Measurements from ENCODE around the gene LURAP1L. TPM values are rescaled to one million over a fixed set of nuclear protein-coding genes. Genes with fewer than 3 reads are reported as not detected.

The LURAP1L gene
- total RNA-seq, 1 experiment from 2014 or later: 0.13 TPM

DNA sequence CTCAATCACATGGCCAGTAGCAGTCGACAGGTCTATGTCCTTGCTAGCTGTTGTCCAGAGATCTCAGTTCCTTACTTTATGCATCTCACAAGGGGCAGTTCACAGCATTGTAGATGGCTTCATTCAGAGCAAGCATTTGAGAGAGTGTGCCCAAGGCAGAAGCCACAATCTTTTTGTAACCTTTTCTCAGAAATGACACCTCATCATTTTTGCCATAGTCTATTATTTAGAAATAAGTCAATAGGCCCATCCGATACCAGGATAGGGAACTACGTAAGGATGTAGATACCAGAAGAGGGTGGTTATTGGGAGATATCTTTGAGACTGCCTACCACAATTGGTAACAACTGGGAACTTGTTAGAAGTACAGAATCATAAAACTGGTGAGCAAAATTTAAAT lies 37.1 kb downstream of the LURAP1L start:
- no peaks in the 10 kb centered on the region for H3K79me2 ChIP-seq (ENCODE audit: insufficient read depth, low read length)
- no peak overlapping the region for H2BK15ac ChIP-seq (ENCODE audit: low read depth, low read length)
- no peak overlapping the region for H4K91ac ChIP-seq (ENCODE audit: insufficient read length, low read depth, low read length)
- WGBS (ENCODE audit: extremely low coverage, insufficient read length, low lambda C conversion rate): no CpG with 5 or more reads among the region's 3 CpGs
- no peaks in the 10 kb centered on the region for H3K9me3 ChIP-seq (ENCODE audit: control insufficient read depth, low read depth, low read length)
- no peak overlapping the region for H2BK12ac ChIP-seq (ENCODE audit: insufficient read length, low read depth, low read length)
- no peaks in the 10 kb centered on the region for H3K23me2 ChIP-seq (ENCODE audit: insufficient read length, low read depth, low read length, poor library complexity, severe bottlenecking)
- no peak overlapping the region for H2AK5ac ChIP-seq (ENCODE audit: insufficient read length, low read length)
- no peaks in the 10 kb centered on the region for H3K9me3 Mint-ChIP-seq
- H2BK20ac ChIP-seq (ENCODE audit: low read depth, low read length, poor library complexity, severe bottlenecking): no peak overlapping the region
- H2BK5ac ChIP-seq (ENCODE audit: insufficient read length, low read length): no peak overlapping the region
- TF ChIP-seq, protein P1, sequence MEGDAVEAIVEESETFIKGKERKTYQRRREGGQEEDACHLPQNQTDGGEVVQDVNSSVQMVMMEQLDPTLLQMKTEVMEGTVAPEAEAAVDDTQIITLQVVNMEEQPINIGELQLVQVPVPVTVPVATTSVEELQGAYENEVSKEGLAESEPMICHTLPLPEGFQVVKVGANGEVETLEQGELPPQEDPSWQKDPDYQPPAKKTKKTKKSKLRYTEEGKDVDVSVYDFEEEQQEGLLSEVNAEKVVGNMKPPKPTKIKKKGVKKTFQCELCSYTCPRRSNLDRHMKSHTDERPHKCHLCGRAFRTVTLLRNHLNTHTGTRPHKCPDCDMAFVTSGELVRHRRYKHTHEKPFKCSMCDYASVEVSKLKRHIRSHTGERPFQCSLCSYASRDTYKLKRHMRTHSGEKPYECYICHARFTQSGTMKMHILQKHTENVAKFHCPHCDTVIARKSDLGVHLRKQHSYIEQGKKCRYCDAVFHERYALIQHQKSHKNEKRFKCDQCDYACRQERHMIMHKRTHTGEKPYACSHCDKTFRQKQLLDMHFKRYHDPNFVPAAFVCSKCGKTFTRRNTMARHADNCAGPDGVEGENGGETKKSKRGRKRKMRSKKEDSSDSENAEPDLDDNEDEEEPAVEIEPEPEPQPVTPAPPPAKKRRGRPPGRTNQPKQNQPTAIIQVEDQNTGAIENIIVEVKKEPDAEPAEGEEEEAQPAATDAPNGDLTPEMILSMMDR (conservative IDR thresholded peaks at IDR 0.05): no peak
- no peak overlapping the region for H3K18ac ChIP-seq (ENCODE audit: insufficient read length, low read depth, low read length)
- no peak overlapping the region for H3T11ph ChIP-seq (ENCODE audit: low read length)
- no peak overlapping the region for H4K5ac ChIP-seq (ENCODE audit: insufficient read length, low read depth, low read length)
- H4K8ac ChIP-seq (replicated peaks; ENCODE audit: insufficient read length, low read depth, low read length): no peak overlapping the region
- H3K27me3 ChIP-seq (ENCODE audit: insufficient read depth, low read length): no peaks in the 10 kb centered on the region
- no peaks in the 10 kb centered on the region for H3K4me1 ChIP-seq (ENCODE audit: insufficient read depth, low read length)
- H3K4ac ChIP-seq (ENCODE audit: low read depth, low read length): no peak overlapping the region
- H3K14ac ChIP-seq (ENCODE audit: insufficient read depth, low read length): no peak overlapping the region
- no peak overlapping the region for H2AFZ ChIP-seq (ENCODE audit: low read length)
- H3K56ac ChIP-seq (ENCODE audit: insufficient read length, low read depth, low read length): no peak overlapping the region
- H3K4me1 Mint-ChIP-seq: peaks cover 0 to 3% of the 10 kb centered on the region in 2 experiments; a peak in 2 of 4 replicates
- H3K27ac ChIP-seq (ENCODE audit: insufficient read length, low read depth, low read length): no peak overlapping the region
- no peaks in the 10 kb centered on the region for H3K36me3 Mint-ChIP-seq (ENCODE audit: insufficient read depth in 1 of 3, low read depth in 3 of 3)
- no peak overlapping the region for H3K9ac ChIP-seq (ENCODE audit: extremely low read depth, insufficient read length, low read length)
- no peak overlapping the region for H3K4me3 Mint-ChIP-seq
- no peaks in the 10 kb centered on the region for H3K27me3 Mint-ChIP-seq (ENCODE audit: low read depth)
- H4K20me1 ChIP-seq (ENCODE audit: control insufficient read depth, insufficient read depth, insufficient read length): no peaks in the 10 kb centered on the region
- H3K79me1 ChIP-seq (ENCODE audit: insufficient read depth, low read depth, low read length, poor library complexity, severe bottlenecking): no peaks in the 10 kb centered on the region
- H3K23ac ChIP-seq (ENCODE audit: insufficient read length, low read depth, low read length): no peak overlapping the region
- H2BK120ac ChIP-seq (ENCODE audit: low read depth, low read length, poor library complexity, severe bottlenecking): no peak overlapping the region
- H3K27ac Mint-ChIP-seq: no peak overlapping the region
- DNase-seq: no peak
- no peak overlapping the region for H3K4me2 ChIP-seq (ENCODE audit: insufficient read depth, insufficient read length, low read length)

Measured in H9 (cell line).